D721Med (cell line): Measurements from ENCODE around the gene SMAD4.
A peak's percentile ranks its signal among the peaks of the same experiment; 100 is the strongest.

Source experiments
- DNase-seq: peaks from one replicate; pipeline ENCODE4 v3.0.0; 2011; ENCODE audit warnings: low spot score; ENCODE audit not compliant: insufficient read length
- FAIRE-seq: peaks from 2 replicates; lab custom pipeline; 2011; peaks lifted over from hg19 to GRCh38; lab: Jason Lieb, UNC
- TF ChIP-seq, protein P1 (sequence below): IDR thresholded peaks from 2 replicates; pipeline ENCODE4 v1.5.1; 2012; ENCODE audit warnings: mild to moderate bottlenecking, control low read depth; ENCODE audit not compliant: insufficient read depth; ENCODE audit errors: missing control alignments

The SMAD4 gene

DNA sequence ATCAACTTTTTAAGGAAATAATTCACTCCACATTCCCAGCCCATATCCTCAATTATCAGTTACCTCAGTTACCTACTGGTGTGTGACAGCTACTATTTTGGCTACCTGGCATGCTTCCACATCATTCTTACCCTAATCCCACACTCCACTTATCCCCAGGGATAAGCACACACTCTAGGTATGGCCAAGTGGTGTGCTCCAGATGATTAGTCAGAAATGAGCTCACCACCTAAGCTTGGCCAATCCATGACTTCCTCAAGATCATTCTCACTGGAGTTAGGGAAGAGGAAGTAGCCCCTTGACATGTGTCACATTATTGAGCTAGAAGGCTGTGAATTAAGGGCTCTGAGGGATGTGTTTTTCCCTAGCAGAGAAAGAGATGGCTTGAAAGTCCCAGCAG lies 20.9 kb upstream of the SMAD4 start:
- no peak for DNase-seq
- TF ChIP-seq, protein P1, sequence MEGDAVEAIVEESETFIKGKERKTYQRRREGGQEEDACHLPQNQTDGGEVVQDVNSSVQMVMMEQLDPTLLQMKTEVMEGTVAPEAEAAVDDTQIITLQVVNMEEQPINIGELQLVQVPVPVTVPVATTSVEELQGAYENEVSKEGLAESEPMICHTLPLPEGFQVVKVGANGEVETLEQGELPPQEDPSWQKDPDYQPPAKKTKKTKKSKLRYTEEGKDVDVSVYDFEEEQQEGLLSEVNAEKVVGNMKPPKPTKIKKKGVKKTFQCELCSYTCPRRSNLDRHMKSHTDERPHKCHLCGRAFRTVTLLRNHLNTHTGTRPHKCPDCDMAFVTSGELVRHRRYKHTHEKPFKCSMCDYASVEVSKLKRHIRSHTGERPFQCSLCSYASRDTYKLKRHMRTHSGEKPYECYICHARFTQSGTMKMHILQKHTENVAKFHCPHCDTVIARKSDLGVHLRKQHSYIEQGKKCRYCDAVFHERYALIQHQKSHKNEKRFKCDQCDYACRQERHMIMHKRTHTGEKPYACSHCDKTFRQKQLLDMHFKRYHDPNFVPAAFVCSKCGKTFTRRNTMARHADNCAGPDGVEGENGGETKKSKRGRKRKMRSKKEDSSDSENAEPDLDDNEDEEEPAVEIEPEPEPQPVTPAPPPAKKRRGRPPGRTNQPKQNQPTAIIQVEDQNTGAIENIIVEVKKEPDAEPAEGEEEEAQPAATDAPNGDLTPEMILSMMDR: no peak
- peak; percentile 16 for FAIRE-seq

DNA sequence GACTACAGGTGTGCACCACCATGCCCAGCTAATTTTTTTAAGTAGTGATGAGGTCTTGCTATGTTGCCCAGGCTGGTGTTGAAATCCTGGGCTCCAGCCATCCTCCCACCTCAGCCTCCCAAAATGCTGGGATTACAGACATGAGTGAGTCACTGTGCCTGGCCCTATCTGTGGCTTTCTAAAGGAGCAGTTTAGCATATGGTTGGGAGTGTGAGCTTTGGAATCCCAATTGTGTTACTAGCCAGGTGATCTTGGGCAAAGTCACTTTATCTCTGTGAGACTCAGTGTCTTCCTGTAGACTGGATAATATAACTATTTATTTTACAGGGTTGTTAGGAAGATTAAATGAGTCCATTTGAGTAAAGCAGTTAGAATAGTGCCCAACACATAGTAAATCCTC lies 19.8 kb upstream of the SMAD4 start:
- no peak for FAIRE-seq
- no peak for DNase-seq
- TF ChIP-seq, protein P1: no peak

DNA sequence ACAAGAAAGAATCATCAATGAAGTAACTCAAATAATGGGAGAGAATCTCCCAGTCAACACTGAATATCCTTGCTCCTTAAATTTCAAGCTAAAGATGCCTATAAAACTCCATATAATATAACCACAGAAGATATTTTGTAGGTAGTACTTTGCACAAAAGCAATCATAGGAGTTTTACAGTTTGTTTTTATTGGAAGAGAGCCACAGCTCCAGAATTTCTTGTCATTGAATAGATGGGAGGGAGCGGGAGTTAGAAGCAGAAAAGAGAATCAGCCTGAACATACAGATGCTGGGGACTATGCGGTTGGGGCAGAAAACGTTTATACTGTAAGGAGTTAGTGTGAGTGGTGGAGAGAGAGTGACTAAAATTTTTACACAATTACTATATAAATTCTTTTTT lies 18.3 kb upstream of the SMAD4 start:
- TF ChIP-seq, protein P1: no peak
- DNase-seq (no peak), FAIRE-seq (no peak)

DNA sequence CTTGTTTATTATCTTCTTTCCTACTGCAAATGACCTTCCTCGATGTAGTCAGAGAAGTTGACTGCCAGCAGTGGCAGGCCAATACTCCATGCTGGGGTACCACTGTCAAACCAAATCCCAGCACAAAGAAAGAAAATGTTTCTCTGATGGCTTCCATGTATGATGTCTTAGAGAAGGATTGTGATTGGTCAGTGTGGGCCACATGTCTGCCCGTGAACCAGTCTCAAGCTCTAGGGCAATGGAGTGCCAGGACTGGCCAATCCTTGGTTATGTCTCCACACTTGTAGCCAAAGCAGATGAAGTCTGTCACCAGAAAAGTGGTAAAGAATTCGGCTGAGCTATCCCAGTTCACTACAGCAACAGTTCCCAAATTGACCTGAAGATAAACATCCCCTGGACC lies 17.6 kb upstream of the SMAD4 start:
- DNase-seq (no peak), FAIRE-seq (no peak)
- TF ChIP-seq, protein P1: no peak

DNA sequence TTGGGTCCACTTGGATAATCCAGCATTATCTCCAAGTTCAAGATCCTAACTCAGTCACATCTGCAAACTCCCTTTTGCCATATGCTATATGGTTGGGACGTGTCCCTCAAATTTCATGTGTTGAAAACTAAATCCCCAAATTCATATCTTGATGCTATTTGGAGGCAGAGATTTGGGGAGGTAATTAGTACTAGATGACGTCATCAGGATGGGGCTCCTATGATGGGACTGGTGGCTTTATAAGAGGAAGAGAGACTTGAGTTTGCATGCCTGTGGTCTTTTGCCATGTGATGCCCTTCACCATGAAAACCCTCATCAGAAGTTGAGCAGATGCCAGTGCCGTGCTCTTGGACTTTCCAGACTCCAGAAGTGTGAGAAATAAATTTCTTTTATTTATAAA lies 16.8 kb upstream of the SMAD4 start:
- FAIRE-seq: no peak
- TF ChIP-seq, protein P1: no peak
- no peak for DNase-seq

DNA sequence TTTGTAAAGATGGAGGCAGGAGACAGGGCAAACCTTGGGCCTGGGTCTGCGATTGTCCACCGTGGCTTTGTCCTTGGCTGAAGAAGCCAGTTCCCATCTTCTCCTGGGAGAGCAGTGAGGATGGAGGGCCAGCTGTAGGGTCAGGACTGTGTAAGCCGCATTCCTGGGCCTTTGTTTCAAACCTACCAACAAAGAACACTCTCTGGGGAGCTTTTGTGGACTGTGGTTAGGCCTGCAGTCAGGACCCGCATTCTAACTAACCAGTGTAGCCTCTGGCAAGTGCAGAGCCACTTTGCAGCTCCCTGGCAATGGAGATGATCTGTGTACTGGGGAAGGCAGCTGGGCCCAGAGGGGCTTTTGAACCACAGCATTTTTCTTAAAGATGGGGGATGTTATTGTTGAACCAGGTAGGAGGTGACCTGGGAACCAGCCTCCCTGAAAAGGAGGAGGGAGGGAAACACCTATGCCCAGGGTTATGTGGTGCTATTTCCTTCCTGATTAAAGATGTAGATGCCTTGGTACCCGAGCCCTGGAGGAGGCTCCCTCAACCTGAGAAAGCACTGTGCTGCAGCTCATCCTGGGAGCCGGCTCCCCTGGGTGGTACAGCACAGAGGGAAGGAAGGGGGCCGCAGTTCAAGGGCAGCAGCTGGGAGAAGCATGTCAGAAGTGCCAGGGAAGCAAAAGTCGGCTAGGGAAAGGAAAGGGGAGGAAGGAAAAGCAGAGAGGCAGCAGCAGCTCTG lies 12.7 kb upstream of the SMAD4 start:
- DNase-seq (no peak), FAIRE-seq (no peak)
- TF ChIP-seq, protein P1: no peak

DNA sequence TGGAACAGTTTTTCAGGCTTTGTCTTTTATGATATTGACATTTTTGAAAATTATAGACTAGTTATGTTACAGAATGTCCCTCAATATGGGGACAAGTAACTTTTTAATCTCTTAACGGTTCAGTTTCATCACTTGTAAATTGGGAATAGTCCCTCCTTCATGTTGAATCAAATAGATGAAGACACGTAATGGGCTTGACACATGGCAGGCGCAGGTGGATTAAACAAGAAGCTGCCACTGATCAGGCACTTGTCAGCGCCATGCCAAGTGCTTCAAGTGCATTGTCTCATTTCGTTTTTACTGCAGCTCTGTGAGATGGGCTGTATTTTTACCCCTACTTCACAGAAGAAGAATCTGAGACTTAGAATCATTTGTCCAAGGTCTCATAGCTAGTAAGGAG lies 9.5 kb upstream of the SMAD4 start:
- DNase-seq: no peak
- TF ChIP-seq, protein P1: no peak
- FAIRE-seq: no peak
